K562 (cell line): ENCODE measurements around the gene ABCE1. TPM values are rescaled to one million over a fixed set of nuclear protein-coding genes. Genes with fewer than 3 reads are reported as not detected.

Experiments
- BCL6 ChIP-seq: fragments of 250-450 bp; sonication (Bioruptor Pico); IDR thresholded peaks from 2 replicates; pipeline ENCODE4 v1.4.0; 2020
- CXXC5 ChIP-seq: fragments of 250-450 bp; sonication (Bioruptor Pico); IDR thresholded peaks from 2 replicates; pipeline ENCODE4 v1.8.0; 2022; ENCODE audit warnings: inconsistent platforms, mild to moderate bottlenecking, moderate library complexity
- HCFC1 ChIP-seq: IDR thresholded peaks from 2 replicates; pipeline ENCODE4 v1.6.1; 2012; ENCODE audit warnings: low read depth, low read length, improper control_type of control experiment
- HOXB6 ChIP-seq: fragments of 250-450 bp; sonication (Bioruptor Pico); IDR thresholded peaks from 2 replicates; pipeline ENCODE4 v1.5.1; 2022; ENCODE audit warnings: mild to moderate bottlenecking, borderline replicate concordance
- SAP30 ChIP-seq: fragments of 200-600 bp; sonication (generic); IDR thresholded peaks from 2 replicates; pipeline ENCODE4 v1.6.1; 2012; ENCODE audit warnings: borderline replicate concordance, low read depth, mild to moderate bottlenecking, moderate library complexity, low read length, control low read depth, inconsistent platforms; ENCODE audit not compliant: insufficient read depth, poor library complexity, severe bottlenecking
- SNIP1 ChIP-seq: fragments of 450-650 bp; IDR thresholded peaks from 2 replicates; pipeline ENCODE4 v1.7.1; 2017; ENCODE audit warnings: low read depth, mild to moderate bottlenecking
- ZEB2 ChIP-seq: fragments of 450-650 bp; IDR thresholded peaks from 2 replicates; pipeline ENCODE4 v1.6.1; 2016
- ZNF121 ChIP-seq: sonication (generic); formaldehyde crosslinking; conservative IDR thresholded peaks from 2 replicates; pipeline ENCODE4 v1.8.0; 2022; ENCODE audit warnings: missing genetic modification reagents
- ZNF431 ChIP-seq: sonication (generic); formaldehyde crosslinking; IDR thresholded peaks from 2 replicates; pipeline ENCODE4 v1.8.0; 2022; ENCODE audit warnings: mild to moderate bottlenecking, missing genetic modification reagents
- ZNF589 ChIP-seq: fragments of 200-800 bp; sonication (Bioruptor generic); IDR thresholded peaks from 2 replicates; pipeline ENCODE4 v1.6.1; 2016; ENCODE audit warnings: low read depth, missing genetic modification characterization, missing compliant biosample characterization
- ZNF717 ChIP-seq: fragments of 250-450 bp; sonication (Bioruptor Pico); IDR thresholded peaks from 2 replicates; pipeline ENCODE4 v1.5.0; 2021
- polyA plus RNA-seq, 8 experiments: library from polyadenylated mRNA; depleted of rRNA in 4 of 8; stranded (reverse) in 5 of 8; unstranded in 3 of 8; fragments of >200 nt; fragmentation: Nextera tagmentation in 2 of 8; fragmentation: Illumina TruSeq in 1 of 8; extraction: Ambion mirVana in 2 of 8; extraction: Trizol in 1 of 8; gene quantifications; 2 replicates each; pipeline versions ENCODE4 v1.2.1 to v1.2.3, GENCODE V29; 2011 to 2014; ENCODE audit warnings: inconsistent platforms in 1 of 8, missing spikeins in 1 of 8
- total RNA-seq, 7 experiments: library from RNA; depleted of rRNA in 6 of 7; stranded (reverse); fragments of >200 nt in 6 of 7; fragmentation: Illumina TruSeq in 2 of 7; extraction: Trizol in 2 of 7; gene quantifications; 2 replicates each; pipeline versions ENCODE4 v1.2.1 to v1.2.3, GENCODE V29; 2011 to 2021; ENCODE audit warnings: low replicate concordance in 1 of 7
- TF ChIP-seq, protein P1 (sequence below): fragments of 450-650 bp; IDR thresholded peaks from 2 replicates; pipeline ENCODE4 v1.6.1; 2016; ENCODE audit warnings: low read depth, mild to moderate bottlenecking, moderate library complexity
- TF ChIP-seq, protein P2 (sequence below), 2 experiments: fragments of 450-650 bp; IDR thresholded peaks; 2 replicates each; pipeline ENCODE4 v1.6.1; 2016; ENCODE audit warnings: mild to moderate bottlenecking in 2 of 2, borderline replicate concordance in 1 of 2, low read depth in 1 of 2, moderate library complexity in 1 of 2
- TF ChIP-seq, protein P3 (sequence below): fragments of 250-450 bp; sonication (Bioruptor Pico); IDR thresholded peaks from 2 replicates; pipeline ENCODE4 v1.5.0; 2021; ENCODE audit warnings: mild to moderate bottlenecking, borderline replicate concordance

ABCE1 gene
- total and polyA plus RNA-seq, 9 of the 15 experiments (the other 6 are each of a cell fraction or from before 2014, with no cell fraction given), result 134 to 256 (median 169) TPM

DNA sequence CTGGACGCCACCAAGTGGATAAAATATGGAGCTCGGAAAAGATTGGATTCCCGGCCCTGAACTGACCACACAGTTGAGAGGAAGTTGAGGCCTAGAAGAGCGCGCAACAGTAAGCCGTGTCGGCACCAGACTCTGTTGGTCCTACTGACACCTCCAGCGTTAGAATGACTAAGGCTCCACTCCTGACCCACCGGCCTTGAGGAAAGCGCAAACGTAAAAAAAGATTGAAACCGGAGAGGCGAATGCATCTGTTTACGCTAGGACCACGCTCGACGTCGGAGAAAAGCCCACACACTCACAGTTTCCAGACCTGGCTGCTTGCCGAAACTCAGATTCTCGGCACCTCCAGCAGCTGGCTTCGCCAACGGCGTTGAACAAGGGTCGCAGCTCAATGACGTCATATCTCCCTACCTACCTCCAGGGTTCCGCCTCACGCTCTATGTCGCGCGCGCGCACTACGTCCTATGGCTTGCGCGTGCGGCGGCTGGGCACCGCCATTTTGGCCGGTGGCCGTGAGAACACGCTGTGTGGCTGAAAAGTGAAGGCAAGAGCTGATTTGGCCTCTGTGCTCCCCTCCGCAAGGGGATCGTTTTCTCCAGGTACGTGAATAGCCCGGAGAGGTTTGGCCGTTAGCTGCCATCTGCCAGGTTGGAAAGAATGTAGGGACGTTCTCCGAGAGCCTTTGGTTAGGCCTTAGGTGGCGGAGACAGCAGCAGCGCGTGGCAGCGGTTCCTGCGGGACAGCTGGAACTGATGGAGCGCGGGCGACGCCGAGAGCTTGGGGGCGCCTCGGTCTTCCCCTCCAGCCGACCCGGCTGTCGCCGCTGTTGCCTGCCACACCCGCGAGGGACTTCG, at the start of gene ABCE1, which contains the start of gene ANAPC10 (continued):
- TF ChIP-seq, protein P1, sequence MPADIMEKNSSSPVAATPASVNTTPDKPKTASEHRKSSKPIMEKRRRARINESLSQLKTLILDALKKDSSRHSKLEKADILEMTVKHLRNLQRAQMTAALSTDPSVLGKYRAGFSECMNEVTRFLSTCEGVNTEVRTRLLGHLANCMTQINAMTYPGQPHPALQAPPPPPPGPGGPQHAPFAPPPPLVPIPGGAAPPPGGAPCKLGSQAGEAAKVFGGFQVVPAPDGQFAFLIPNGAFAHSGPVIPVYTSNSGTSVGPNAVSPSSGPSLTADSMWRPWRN, result no peak
- TF ChIP-seq ZNF589, result no peak
- no peak for TF ChIP-seq BCL6 (CRISPR knock-in tag)
- no peak for TF ChIP-seq ZNF431
- TF ChIP-seq ZEB2, result no peak
- TF ChIP-seq ZNF121 (CRISPR knock-in tag), result no peak
- TF ChIP-seq CXXC5 (CRISPR knock-in tag), result peak; percentile 94
- TF ChIP-seq SNIP1, result no peak
- peak; percentile 94 for TF ChIP-seq SAP30
- no peak for TF ChIP-seq HOXB6 (CRISPR knock-in tag)
- TF ChIP-seq, protein P2, sequence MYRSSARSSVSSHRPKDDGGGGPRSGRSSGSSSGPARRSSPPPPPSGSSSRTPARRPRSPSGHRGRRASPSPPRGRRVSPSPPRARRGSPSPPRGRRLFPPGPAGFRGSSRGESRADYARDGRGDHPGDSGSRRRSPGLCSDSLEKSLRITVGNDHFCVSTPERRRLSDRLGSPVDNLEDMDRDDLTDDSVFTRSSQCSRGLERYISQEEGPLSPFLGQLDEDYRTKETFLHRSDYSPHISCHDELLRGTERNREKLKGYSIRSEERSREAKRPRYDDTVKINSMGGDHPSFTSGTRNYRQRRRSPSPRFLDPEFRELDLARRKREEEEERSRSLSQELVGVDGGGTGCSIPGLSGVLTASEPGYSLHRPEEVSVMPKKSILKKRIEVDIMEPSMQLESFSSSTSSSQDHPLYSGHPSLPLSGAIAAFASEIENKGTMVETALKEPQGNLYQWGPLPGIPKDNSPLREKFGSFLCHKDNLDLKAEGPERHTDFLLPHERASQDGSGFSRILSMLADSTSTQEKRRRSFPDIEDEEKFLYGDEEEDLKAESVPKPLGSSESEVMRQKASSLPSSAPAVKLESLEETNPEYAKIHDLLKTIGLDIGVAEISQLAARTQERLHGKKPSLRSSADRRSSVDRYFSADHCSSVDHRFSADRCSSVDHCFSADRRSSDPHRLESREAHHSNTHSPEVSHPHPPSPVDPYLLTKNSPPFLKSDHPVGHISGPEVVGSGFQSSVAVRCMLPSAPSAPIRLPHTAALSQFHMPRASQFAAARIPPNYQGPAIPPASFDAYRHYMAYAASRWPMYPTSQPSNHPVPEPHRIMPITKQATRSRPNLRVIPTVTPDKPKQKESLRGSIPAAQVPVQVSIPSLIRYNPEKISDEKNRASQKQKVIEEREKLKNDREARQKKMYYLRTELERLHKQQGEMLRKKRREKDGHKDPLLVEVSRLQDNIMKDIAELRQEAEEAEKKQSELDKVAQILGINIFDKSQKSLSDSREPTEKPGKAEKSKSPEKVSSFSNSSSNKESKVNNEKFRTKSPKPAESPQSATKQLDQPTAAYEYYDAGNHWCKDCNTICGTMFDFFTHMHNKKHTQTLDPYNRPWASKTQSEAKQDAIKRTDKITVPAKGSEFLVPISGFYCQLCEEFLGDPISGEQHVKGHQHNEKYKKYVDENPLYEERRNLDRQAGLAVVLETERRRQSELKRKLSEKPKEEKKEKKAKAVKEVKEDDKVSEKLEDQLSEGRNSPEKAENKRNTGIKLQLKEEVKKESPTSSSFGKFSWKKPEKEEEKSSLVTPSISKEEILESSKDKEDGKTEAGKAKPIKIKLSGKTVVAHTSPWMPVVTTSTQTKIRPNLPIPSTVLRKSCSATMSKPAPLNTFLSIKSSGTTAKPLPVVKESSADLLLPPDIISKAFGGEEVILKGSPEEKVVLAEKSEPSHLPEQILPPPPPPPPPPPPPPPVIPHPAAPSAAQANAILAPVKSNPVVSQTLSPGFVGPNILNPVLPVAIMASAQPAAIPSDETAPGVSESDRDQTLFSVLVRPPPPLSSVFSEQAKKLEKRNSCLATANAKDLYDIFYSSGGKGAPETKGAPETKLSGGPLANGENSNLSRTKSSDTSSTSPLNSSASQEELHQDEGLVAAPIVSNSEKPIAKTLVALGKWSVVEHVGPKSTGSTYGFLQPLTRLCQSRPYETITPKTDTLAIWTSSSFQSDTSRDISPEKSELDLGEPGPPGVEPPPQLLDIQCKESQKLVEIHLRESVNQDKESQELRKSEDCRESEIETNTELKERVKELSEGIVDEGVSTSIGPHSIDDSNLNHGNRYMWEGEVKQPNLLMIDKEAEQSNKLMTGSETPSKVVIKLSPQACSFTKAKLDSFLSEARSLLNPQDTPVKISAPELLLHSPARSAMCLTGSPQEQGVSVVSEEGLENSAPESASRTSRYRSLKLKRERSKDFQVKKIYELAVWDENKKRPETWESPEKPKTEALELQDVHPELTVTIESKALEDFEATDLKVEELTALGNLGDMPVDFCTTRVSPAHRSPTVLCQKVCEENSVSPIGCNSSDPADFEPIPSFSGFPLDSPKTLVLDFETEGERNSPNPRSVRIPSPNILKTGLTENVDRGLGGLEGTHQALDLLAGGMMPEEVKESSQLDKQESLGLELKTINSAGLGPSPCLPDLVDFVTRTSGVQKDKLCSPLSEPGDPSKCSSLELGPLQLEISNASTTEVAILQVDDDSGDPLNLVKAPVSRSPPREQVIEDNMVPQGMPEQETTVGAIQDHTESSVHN (IDR thresholded peaks at IDR 0.05; ENCODE audit: borderline replicate concordance in 1 of 2, low read depth in 1 of 2), result 0 out of 4 replicates have a peak, but pooled peaks of 1 of the 2 experiments have one; percentile 46
- TF ChIP-seq HCFC1, result peak; percentile 82
- TF ChIP-seq, protein P3, sequence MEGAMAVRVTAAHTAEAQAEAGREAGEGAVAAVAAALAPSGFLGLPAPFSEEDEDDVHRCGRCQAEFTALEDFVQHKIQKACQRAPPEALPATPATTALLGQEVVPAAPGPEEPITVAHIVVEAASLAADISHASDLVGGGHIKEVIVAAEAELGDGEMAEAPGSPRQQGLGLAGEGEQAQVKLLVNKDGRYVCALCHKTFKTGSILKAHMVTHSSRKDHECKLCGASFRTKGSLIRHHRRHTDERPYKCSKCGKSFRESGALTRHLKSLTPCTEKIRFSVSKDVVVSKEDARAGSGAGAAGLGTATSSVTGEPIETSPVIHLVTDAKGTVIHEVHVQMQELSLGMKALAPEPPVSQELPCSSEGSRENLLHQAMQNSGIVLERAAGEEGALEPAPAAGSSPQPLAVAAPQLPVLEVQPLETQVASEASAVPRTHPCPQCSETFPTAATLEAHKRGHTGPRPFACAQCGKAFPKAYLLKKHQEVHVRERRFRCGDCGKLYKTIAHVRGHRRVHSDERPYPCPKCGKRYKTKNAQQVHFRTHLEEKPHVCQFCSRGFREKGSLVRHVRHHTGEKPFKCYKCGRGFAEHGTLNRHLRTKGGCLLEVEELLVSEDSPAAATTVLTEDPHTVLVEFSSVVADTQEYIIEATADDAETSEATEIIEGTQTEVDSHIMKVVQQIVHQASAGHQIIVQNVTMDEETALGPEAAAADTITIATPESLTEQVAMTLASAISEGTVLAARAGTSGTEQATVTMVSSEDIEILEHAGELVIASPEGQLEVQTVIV (CRISPR knock-in tag), result 0 out of 2 replicates have a peak, but pooled peaks have one; percentile 10
- TF ChIP-seq ZNF717 (CRISPR knock-in tag), result no peak
